Activated CD4-positive, alpha-beta memory T cell treated with anti-CD3 and anti-CD28 coated beads for 36 hours (primary cell): Measurements from ENCODE around the gene TCF7. TPM values are rescaled to one million over a fixed set of nuclear protein-coding genes. Genes with fewer than 3 reads are reported as not detected.
A peak's percentile ranks its signal among the peaks of the same experiment; 100 is the strongest.
"Not testable (repeated sequence)": the region's sequence is repeated elsewhere in the genome, so short reads cannot be mapped to it uniquely, and the experiment has no call there.

Source experiments
- CTCF ChIA-PET: fragments of 350-600 bp; sonication (Branson Sonifier 250); formaldehyde crosslinking; loops from one replicate; lab custom pipeline; 2021; ENCODE audit warnings: antibody characterized with exemption, inconsistent platforms; lab: Charles Lee
- POLR2A ChIA-PET: fragments of 350-600 bp; sonication (Branson Sonifier 250); formaldehyde crosslinking; loops from one replicate; lab custom pipeline; 2021; ENCODE audit warnings: antibody characterized with exemption; lab: Charles Lee
- DNase-seq: peaks from one replicate; pipeline ENCODE4 v3.0.0-alpha.2; 2020
- H3K27ac Mint-ChIP-seq: one replicate; pipeline ENCODE4 v1.8.0; 2021; ENCODE audit warnings: mixed read lengths
- H3K27me3 Mint-ChIP-seq: one replicate; pipeline ENCODE4 v1.8.0; 2021; ENCODE audit warnings: mixed read lengths
- H3K36me3 Mint-ChIP-seq: one replicate; pipeline ENCODE4 v1.8.0; 2021; ENCODE audit warnings: mixed read lengths
- H3K4me1 Mint-ChIP-seq: one replicate; pipeline ENCODE4 v1.8.0; 2021; ENCODE audit warnings: low read depth, mixed read lengths
- H3K4me3 Mint-ChIP-seq: one replicate; pipeline ENCODE4 v1.8.0; 2021; ENCODE audit warnings: mild to moderate bottlenecking, mixed read lengths
- H3K9me3 Mint-ChIP-seq: one replicate; pipeline ENCODE4 v1.8.0; 2021; ENCODE audit warnings: mixed read lengths
- intact Hi-C: fragments of 100-400 bp; cut with micrococcal nuclease; formaldehyde crosslinking; loops from one replicate; pipeline ENCODE4 v1.15.1; 2023
- total RNA-seq, 2 experiments: library from RNA; stranded (reverse); gene quantifications; one replicate each; pipeline ENCODE4 v1.2.3, GENCODE V29; 2021

The TCF7 gene
- total RNA-seq, 2 experiments from 2014 or later, result 59.3 to 65.6 TPM

DNA sequence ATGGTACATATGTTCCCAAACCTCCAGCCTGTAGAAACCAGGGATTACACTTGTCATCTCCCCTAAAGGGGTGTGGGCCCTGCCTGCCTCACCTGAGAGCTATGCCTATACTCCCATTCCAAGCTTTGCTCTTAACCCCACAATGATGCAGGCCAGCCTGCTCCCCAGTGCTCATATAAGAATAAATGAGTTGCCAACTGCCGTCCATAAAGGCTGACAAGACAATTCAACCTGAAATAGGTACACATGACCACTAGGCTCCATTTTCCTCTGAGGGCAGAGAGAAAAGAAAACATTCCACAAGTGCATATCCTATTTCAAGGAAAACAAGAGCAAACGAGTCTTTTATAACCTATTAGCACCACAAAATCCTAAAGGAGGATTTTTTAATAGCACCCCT is 33.8 kb downstream of the TCF7 start:
- peaks cover 40% of the 10 kb centered on the region for H3K4me1 Mint-ChIP-seq
- POLR2A ChIA-PET, result no interaction called here
- peak overlapping the region; percentile 55 for H3K27ac Mint-ChIP-seq
- H3K9me3 Mint-ChIP-seq, result no peaks in the 10 kb centered on the region
- DNase-seq, result no peak
- intact Hi-C loops, result no loop called here
- H3K4me3 Mint-ChIP-seq, result no peak overlapping the region
- no peaks in the 10 kb centered on the region for H3K27me3 Mint-ChIP-seq
- peaks cover 54% of the 10 kb centered on the region for H3K36me3 Mint-ChIP-seq
- CTCF ChIA-PET, result interaction anchor here (0.8 to 28.4 kb wide), 6 partner anchors 10 to 122 kb away, joined by 3 to 981 read pairs (median 4); no protein-coding TSS in a partner anchor

DNA sequence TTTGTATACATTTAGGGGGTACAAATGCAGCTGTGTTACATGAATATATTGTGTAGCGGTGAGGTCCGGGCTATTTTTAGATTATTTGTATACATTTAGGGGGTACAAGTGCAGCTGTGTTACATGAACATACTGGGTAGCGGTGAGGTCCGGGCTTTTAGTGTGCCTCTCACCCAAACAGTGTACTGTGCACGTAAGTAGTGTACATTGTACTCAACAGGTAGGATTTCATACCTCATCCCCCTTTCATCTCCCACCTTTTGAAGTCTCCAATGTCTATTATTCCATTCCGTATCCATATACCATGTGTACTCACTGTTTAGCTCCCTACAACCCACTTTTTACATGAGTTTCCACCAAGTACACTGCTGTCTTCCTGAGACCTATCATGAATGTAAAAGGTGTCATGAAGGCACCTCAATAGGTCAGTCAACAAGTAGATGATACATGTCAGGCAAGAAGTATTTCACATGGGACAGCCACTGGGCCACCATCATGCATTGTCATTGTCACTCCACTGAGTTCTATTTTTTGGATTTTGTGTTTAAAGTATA is 34.6 kb downstream of the TCF7 start:
- H3K9me3 Mint-ChIP-seq, result no peaks in the 10 kb centered on the region
- no peak for DNase-seq
- peaks cover 45% of the 10 kb centered on the region for H3K4me1 Mint-ChIP-seq
- POLR2A ChIA-PET, result interaction anchor here (1.0 to 1.4 kb wide), 2 partner anchors 11 to 146 kb away, joined by 3 read pairs; no protein-coding TSS in a partner anchor
- H3K27me3 Mint-ChIP-seq, result no peaks in the 10 kb centered on the region
- H3K27ac Mint-ChIP-seq, result peak overlapping the region; percentile 39
- peaks cover 54% of the 10 kb centered on the region for H3K36me3 Mint-ChIP-seq
- CTCF ChIA-PET, result interaction anchor here (0.9 to 28.4 kb wide), 7 partner anchors 8 to 122 kb away, joined by 3 to 981 read pairs (median 4); no protein-coding TSS in a partner anchor
- intact Hi-C loops, result no loop called here
- no peak overlapping the region for H3K4me3 Mint-ChIP-seq

DNA sequence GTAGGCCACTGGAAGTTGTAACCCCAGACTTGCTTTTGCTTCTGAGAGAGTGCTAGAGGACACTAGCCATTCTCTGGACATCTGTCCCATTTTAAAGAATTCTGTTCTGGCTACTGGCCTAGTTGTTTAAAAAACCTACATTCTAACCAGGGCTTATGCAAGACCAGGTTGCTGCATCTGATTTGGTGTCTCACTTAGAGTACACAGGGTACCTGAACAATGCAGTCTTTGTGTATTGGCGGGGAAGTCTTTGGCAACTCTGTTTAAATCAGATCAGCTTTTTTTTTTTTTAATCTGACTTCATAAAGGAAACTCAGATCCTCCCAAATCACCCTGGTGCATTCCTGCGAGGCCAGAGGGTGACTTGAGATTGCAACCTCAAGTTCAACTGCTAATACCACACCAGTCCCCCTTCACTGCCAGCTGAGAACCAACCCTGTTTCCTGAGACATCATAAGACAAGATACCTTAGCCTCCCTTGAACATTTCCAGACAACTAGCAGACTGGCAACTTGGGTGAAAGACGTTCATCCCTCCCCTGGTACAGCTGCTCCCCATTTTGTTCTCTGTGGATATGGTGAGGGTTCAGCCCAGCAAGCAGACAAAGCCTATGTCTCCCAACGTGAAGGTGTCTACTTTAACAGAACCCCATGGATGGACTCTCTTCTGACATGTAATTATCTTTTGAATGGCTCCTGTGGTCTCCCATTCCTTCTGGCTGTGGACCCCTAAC is 35.3 kb downstream of the TCF7 start:
- CTCF ChIA-PET, result interaction anchor here (1.0 to 28.4 kb wide), 6 partner anchors 9 to 111 kb away, joined by 3 to 981 read pairs (median 8); no protein-coding TSS in a partner anchor
- H3K9me3 Mint-ChIP-seq, result no peaks in the 10 kb centered on the region
- H3K27ac Mint-ChIP-seq, result peak overlapping the region; percentile 81
- intact Hi-C loops, result no loop called here
- POLR2A ChIA-PET, result interaction anchor here (0.9 to 1.4 kb wide), 3 partner anchors 10 to 147 kb away, joined by 3 to 4 read pairs (median 3); no protein-coding TSS in a partner anchor
- H3K27me3 Mint-ChIP-seq, result no peaks in the 10 kb centered on the region
- H3K4me1 Mint-ChIP-seq, result peaks cover 45% of the 10 kb centered on the region
- DNase-seq, result no peak
- peaks cover 52% of the 10 kb centered on the region for H3K36me3 Mint-ChIP-seq
- H3K4me3 Mint-ChIP-seq, result no peak overlapping the region

DNA sequence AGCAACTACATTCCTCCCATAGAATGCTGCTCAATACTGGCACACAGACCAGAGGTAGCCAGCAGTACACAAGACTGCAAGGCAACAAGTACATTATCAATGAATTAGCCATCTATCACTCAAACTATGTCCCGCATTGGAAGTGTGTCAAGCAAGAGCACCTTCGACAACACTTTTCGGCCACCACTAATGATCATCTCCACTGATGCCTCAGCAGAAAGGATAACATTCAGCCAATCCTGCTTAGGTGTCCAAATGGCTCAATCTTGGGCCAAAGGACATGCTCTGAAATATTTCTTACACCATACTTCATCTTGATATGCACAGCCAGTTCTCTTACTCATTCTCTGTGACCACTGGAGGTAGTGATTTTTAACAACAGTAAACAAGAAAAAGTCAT is 37.2 kb downstream of the TCF7 start:
- H3K27ac Mint-ChIP-seq, result peak overlapping the region; percentile 72
- H3K4me3 Mint-ChIP-seq, result no peak overlapping the region
- POLR2A ChIA-PET, result interaction anchor here (1.2 to 1.7 kb wide), 3 partner anchors 10 to 40 kb away, joined by 3 to 8 read pairs (median 4); no protein-coding TSS in a partner anchor
- intact Hi-C loops, result no loop called here
- H3K27me3 Mint-ChIP-seq, result no peaks in the 10 kb centered on the region
- peaks cover 43% of the 10 kb centered on the region for H3K36me3 Mint-ChIP-seq
- CTCF ChIA-PET, result interaction anchor here (1.4 to 28.4 kb wide), 5 partner anchors 11 to 113 kb away, joined by 3 to 981 read pairs (median 12); no protein-coding TSS in a partner anchor
- H3K4me1 Mint-ChIP-seq, result peaks cover 49% of the 10 kb centered on the region
- no peaks in the 10 kb centered on the region for H3K9me3 Mint-ChIP-seq
- DNase-seq, result no peak

DNA sequence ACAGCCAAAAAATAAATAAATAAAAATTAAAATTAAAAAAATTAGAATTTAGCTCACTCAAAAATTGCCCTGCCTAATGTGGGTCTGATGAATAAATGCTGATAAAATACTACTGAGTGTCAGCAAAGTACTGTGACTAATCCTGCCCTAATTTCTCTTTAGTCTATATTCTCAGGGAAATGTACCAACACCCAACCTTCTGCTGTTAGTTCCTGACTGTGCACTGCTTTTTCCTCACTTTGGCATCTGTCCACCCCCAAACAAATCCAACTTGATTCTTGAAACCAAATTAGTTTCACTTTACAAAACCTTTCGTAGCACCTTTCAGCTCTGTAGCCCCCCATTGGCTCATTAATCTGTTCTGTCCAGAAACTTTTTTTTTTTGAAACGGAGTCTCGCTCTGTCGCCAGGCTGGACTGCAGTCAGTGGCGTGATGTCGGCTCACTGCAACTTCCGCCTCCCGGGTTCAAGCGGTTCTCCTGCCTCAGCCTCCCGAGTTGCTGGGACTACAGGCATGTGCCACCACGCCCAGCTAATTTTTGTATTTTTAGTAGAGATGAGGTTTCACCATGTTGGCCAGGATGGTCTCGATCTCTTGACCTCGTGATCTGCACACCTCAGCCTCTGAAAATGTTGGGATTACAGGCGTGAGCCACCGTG is 37.8 kb downstream of the TCF7 start:
- peaks cover 49% of the 10 kb centered on the region for H3K4me1 Mint-ChIP-seq
- ChIA-PET CTCF (interaction anchor here (1.3 to 28.4 kb wide), 7 partner anchors 7 to 126 kb away, joined by 3 to 981 read pairs (median 14); no protein-coding TSS in a partner anchor), POLR2A (interaction anchor here (1.4 to 2.0 kb wide), 2 partner anchors 25 to 40 kb away, joined by 4 to 10 read pairs; no protein-coding TSS in a partner anchor)
- H3K27ac Mint-ChIP-seq, result peak overlapping the region; percentile 66
- H3K9me3 Mint-ChIP-seq, intact Hi-C loops, DNase-seq, H3K4me3 Mint-ChIP-seq, H3K27me3 Mint-ChIP-seq: not testable (repeated sequence)
- peaks cover 41% of the 10 kb centered on the region for H3K36me3 Mint-ChIP-seq

DNA sequence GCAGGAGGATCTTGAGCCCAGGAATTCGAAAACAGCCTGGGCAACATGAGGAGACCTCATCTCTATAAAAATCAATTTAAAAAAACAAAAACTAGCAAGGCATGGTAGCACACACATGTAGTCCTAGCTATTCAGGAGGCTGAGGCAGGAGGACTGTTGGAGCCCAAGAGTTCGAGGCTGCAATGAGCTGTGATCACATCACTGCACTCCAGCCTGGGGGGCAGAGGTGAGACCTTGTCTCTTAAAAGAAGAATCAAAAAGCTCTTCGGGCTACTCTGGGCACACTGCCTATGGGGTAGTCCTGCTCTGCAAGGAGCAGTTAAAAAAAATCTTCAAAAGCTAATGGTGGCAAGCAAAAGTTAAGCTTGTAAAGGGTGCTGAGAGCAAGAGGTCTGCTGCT is 38.8 kb downstream of the TCF7 start:
- H3K4me1 Mint-ChIP-seq, result peaks cover 57% of the 10 kb centered on the region
- peaks cover 49% of the 10 kb centered on the region for H3K36me3 Mint-ChIP-seq
- peak overlapping the region; percentile 52 for H3K27ac Mint-ChIP-seq
- H3K9me3 Mint-ChIP-seq, result no peaks in the 10 kb centered on the region
- intact Hi-C loops, result no loop called here
- H3K4me3 Mint-ChIP-seq, result no peak overlapping the region
- POLR2A ChIA-PET, result interaction anchor here (1.1 to 2.0 kb wide), 2 partner anchors 23 to 24 kb away, joined by 3 to 10 read pairs; no protein-coding TSS in a partner anchor
- CTCF ChIA-PET, result interaction anchor here (1.2 to 28.4 kb wide), 9 partner anchors 8 to 258 kb away, joined by 3 to 981 read pairs (median 4); partner anchors contain the start of gene CDKN2AIPNL
- no peak for DNase-seq
- H3K27me3 Mint-ChIP-seq, result no peaks in the 10 kb centered on the region

DNA sequence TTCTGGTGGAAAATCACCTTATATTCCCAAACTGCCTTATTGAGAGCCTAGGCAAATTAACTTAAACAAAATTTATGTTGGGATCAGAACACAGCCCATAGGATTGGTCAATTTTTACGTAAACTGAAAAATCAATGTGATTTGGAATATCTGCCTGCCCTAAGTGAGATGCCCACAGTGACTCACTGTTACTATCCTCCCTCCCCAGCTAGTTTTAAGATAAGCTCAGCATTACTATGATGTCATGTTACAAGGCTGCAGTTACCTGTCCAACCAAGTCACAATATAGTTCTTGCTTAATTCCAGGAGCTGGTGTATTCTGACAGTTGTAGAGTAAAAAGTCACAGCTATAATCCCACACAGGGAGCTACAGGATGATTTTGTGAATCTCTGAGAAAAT is 39.2 kb downstream of the TCF7 start:
- intact Hi-C loops, result no loop called here
- no peaks in the 10 kb centered on the region for H3K27me3 Mint-ChIP-seq
- H3K4me1 Mint-ChIP-seq, result peaks cover 58% of the 10 kb centered on the region
- H3K27ac Mint-ChIP-seq, result peak overlapping the region; percentile 52
- no peak for DNase-seq
- H3K4me3 Mint-ChIP-seq, result no peak overlapping the region
- peaks cover 52% of the 10 kb centered on the region for H3K36me3 Mint-ChIP-seq
- CTCF ChIA-PET, result interaction anchor here (1.2 to 28.4 kb wide), 9 partner anchors 9 to 258 kb away, joined by 3 to 981 read pairs (median 4); partner anchors contain the start of gene CDKN2AIPNL
- no peaks in the 10 kb centered on the region for H3K9me3 Mint-ChIP-seq
- POLR2A ChIA-PET, result interaction anchor here (1.1 to 2.0 kb wide), 2 partner anchors 22 to 23 kb away, joined by 3 to 10 read pairs; no protein-coding TSS in a partner anchor

DNA sequence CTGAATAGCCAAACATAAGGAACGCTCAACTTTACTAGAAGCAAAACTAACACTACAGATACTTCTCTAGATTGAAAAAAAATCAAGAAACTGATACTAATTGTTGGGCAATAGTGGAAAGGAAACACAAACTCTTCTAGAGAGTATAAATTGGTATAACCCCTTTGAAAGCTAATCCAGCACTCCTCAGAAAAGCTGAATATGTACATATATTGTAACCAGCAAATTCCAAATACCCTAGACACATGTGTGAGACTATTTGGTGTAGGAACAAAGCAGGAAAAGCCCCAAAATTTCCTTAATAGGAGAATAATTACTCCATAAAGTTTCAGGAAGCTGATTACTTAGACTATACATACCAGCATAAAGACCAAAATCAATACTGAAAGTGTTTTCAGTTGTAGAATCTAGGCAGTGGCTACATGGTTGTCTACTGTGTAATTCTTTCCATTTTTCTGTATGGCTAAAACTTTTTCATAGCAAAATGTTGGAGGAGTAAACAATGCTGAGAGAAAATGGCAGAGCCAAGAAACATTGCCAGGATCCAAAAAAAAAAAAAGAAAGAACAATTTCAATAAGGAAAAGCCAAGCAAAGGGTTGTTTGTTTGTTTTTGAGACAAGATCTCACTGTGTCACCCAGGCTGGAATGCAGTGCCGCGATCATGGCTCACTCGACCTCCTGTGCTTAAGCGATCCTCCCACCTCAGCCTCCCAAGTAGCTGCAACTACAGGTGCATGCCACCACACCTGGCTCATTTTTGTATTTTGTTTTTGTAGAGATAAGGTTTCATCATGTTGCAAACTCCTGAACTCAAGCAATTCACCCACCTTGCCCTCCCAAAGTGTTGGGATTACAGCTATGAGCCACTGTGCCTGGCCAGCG is 47.3 kb downstream of the TCF7 start:
- peak overlapping the region; percentile 72 for H3K27ac Mint-ChIP-seq
- peaks cover 5% of the 10 kb centered on the region for H3K9me3 Mint-ChIP-seq
- DNase-seq, result no peak
- H3K27me3 Mint-ChIP-seq, result no peaks in the 10 kb centered on the region
- intact Hi-C loops, result no loop called here
- CTCF ChIA-PET, result interaction anchor here (0.7 to 5.0 kb wide), 4 partner anchors 15 to 122 kb away, joined by 3 to 24 read pairs (median 13); no protein-coding TSS in a partner anchor
- H3K36me3 Mint-ChIP-seq, result peaks cover 58% of the 10 kb centered on the region
- POLR2A ChIA-PET, result interaction anchor here (1.0 to 2.7 kb wide), 5 partner anchors 11 to 117 kb away, joined by 3 to 11 read pairs (median 4); no protein-coding TSS in a partner anchor
- no peak overlapping the region for H3K4me3 Mint-ChIP-seq
- H3K4me1 Mint-ChIP-seq, result peaks cover 35% of the 10 kb centered on the region

DNA sequence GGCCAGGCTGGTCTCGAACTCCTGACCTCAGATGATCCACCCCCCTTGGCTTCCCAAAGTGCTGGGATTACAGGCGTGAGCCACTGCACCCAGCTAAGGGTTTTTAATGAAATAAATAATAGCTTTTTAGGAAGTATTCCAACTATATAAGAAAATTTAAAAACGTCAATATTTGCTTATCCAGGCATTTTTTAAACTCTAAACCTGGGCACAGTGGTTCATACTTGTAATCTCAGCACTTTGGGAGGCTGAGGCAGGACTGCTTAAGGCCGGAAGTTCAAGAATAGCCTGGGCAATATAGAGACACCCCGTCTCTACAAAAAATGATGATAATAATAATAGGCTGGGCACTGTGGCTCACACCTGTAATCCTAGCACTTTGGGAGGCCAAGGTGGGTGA is 48.1 kb downstream of the TCF7 start:
- CTCF ChIA-PET, result interaction anchor here (2.5 to 5.0 kb wide), 2 partner anchors 22 to 123 kb away, joined by 17 to 24 read pairs; no protein-coding TSS in a partner anchor
- Mint-ChIP-seq H3K27me3 (no peaks in the 10 kb centered on the region), H3K4me3 (no peak overlapping the region), H3K36me3 (peaks cover 59% of the 10 kb centered on the region), H3K9me3 (peaks cover 5% of the 10 kb centered on the region), H3K4me1 (peaks cover 32% of the 10 kb centered on the region), H3K27ac (no peak overlapping the region)
- DNase-seq, result no peak
- intact Hi-C loops, result no loop called here
- POLR2A ChIA-PET, result interaction anchor here (1.0 to 2.7 kb wide), 4 partner anchors 12 to 117 kb away, joined by 3 to 11 read pairs (median 4); no protein-coding TSS in a partner anchor

DNA sequence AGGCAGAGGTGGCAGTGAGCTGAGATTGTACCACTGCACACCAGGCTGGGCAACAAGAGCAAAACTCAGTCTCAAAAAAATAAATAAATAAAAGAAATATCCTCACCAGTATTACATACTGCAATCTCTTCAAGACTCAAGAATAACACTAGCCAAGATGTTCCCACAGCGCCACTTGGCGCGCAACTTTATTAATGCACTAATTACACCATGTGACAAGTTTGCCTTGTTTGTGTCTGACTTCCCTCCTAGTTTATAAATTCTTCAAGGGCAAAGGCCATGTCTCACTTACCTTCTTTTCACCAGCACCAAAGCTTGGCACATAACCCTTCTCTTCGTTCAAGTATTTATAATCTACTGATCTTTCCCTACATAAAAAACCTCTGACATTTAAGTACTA is 57.5 kb downstream of the TCF7 start:
- POLR2A ChIA-PET, result interaction anchor here (0.6 kb wide), 1 partner anchor 12 kb away, joined by 3 read pairs; no protein-coding TSS in a partner anchor
- peak overlapping the region; percentile 35 for H3K27ac Mint-ChIP-seq
- H3K36me3 Mint-ChIP-seq, result peaks cover 46% of the 10 kb centered on the region
- peaks cover 50% of the 10 kb centered on the region for H3K4me1 Mint-ChIP-seq
- intact Hi-C loops, result loop anchor here (10.0 kb wide), 1 partner anchor 353 kb away; the partner anchor contains the start of gene JADE2
- CTCF ChIA-PET, result interaction anchor here (2.1 to 5.8 kb wide), 2 partner anchors 32 to 132 kb away, joined by 7 to 27 read pairs; no protein-coding TSS in a partner anchor
- no peaks in the 10 kb centered on the region for H3K27me3 Mint-ChIP-seq
- no peaks in the 10 kb centered on the region for H3K9me3 Mint-ChIP-seq
- H3K4me3 Mint-ChIP-seq, result no peak overlapping the region
- no peak for DNase-seq
